ENCODE data around the gene EBF3.

The EBF3 gene

DNA sequence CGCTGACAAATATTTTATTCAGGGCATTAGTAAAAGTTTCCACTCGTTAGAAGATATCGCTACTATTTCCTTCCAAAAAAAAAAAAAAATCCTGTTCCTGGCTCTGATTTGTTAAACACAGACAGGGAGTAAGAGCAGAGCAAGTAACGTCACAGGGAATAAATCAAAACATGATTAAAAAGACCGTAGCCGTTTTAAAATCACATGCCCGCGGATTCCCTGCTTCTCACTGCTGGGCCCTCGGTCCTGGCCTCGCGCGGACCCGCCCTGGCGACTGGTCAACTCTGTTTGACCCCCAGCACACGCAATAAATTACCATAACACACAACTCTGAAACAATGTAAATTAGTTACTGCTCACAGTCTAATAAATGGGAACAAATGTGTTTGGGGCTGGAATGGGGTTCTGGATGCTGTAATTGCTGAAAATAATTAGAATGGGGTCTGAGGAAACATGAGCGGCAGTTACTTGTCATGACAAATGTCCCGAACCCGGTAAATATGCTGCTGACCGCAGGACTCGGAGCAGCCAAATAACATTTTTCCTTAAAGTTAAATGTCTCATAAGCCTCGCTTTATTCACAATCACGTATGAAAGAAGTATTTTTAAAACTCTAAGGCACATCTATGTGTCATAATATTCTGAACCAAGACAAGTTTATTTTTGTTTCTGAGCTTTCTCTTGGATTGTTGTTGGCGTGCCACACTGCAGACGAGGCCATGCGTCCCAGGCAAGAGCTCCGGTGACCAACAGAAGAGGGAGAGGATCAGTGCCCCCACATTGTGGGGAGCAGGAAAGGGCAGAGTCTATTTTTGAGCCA is 17.9 kb downstream of the EBF3 start:
- H3K9me3 ChIP-seq (ENCODE audit: low read depth, low read length): no peaks in the 10 kb centered on the region
- H3K36me3 ChIP-seq (ENCODE audit: insufficient read depth, low read length): peaks cover 24% of the 10 kb centered on the region; the same call in 1 of the 2 replicates
- H3K27ac ChIP-seq: peak overlapping the region; percentile 91
- TF ChIP-seq FOXP2 (optimal IDR thresholded peaks at IDR 0.05; ENCODE audit: control extremely low read depth, extremely low read length, insufficient read depth) (no peak), POLR2AphosphoS5 (IDR thresholded peaks at IDR 0.05; ENCODE audit: borderline replicate concordance, low read depth, low read length) (no peak), EZH2 (IDR thresholded peaks at IDR 0.05) (no peak)
- H3K9ac ChIP-seq (ENCODE audit: insufficient read length): no peak overlapping the region
- no peak for DNase-seq (ENCODE audit: low read depth, low spot score)
- peak overlapping the region; percentile 61 for H3K4me3 ChIP-seq

DNA sequence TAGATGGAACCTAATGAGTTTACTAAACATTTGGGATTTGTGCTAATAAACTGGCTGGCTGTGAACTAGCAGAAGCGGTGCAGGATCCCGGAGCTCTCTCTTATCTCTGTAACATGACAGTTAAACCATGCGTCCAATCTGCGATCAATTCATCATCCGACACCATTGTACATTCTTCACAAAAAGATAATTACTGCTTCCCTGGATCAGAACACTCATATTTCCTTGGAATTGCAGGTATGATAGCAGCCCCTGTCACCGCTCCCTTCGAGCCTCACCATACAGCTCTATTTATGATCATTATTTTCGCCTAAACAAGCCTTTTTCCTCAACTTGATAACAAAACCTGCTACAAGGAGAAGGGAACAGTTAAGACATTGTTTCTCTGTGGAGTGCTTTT is 18.5 kb downstream of the EBF3 start:
- Histone ChIP-seq H3K4me3 (peak overlapping the region; percentile 61), H3K9me3 (ENCODE audit: low read depth, low read length) (no peaks in the 10 kb centered on the region), H3K36me3 (ENCODE audit: insufficient read depth, low read length) (peaks cover 21% of the 10 kb centered on the region; the same call in 1 of the 2 replicates), H3K9ac (ENCODE audit: insufficient read length) (no peak overlapping the region), H3K27ac (peak overlapping the region; percentile 91)
- no peak for TF ChIP-seq POLR2AphosphoS5 (IDR thresholded peaks at IDR 0.05; ENCODE audit: borderline replicate concordance, low read depth, low read length)
- TF ChIP-seq FOXP2 (optimal IDR thresholded peaks at IDR 0.05; ENCODE audit: control extremely low read depth, extremely low read length, insufficient read depth): no peak
- TF ChIP-seq EZH2 (IDR thresholded peaks at IDR 0.05): no peak
- DNase-seq (ENCODE audit: low read depth, low spot score): no peak

DNA sequence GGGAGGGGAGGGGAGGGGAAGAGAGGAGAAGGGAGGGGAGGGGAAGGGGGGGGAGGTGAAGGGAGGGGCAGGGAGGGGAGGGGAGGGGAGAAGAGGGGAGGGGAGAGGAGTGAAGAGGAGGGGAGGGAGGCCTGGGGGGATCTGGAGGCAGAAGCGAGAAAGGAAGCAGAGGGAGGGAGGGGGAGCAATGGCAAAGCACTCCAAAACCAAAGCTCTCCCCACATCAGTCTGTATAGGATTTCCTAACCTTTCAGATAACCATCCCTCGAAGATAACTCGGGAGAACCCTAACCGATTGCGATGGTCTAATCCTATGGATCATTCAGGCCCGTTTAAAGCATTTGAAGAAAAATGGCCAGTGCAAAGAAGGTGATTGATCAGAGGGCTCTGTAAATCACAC is 19.0 kb downstream of the EBF3 start:
- H3K9me3 ChIP-seq (ENCODE audit: low read depth, low read length): no peaks in the 10 kb centered on the region
- peaks cover 21% of the 10 kb centered on the region; the same call in 1 of the 2 replicates for H3K36me3 ChIP-seq (ENCODE audit: insufficient read depth, low read length)
- H3K4me3 ChIP-seq: no peak overlapping the region
- DNase-seq (ENCODE audit: low read depth, low spot score): no peak
- TF ChIP-seq POLR2AphosphoS5 (IDR thresholded peaks at IDR 0.05; ENCODE audit: borderline replicate concordance, low read depth, low read length) (no peak), EZH2 (IDR thresholded peaks at IDR 0.05) (no peak), FOXP2 (optimal IDR thresholded peaks at IDR 0.05; ENCODE audit: control extremely low read depth, extremely low read length, insufficient read depth) (no peak)
- H3K27ac ChIP-seq: peak overlapping the region; percentile 91; the same call in 1 of the 2 replicates
- H3K9ac ChIP-seq (ENCODE audit: insufficient read length): no peak overlapping the region

DNA sequence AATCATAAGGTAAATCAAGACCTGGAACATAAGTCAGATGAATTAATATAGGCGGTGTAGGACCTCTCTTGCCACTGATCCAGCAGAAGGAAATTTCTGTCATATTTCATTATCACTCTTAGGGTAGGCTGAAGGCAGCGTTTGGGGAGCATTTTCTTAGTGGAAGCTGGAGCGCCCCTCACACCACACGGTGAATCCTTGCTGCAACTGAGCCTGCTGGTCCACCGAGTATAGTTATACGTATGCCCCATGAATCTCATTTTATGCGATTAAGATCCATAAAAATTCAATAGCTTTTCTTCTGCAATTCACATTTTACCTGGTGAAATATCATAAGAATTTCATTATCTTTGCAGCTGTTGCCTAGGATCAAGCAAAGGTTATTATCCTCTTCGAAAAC is 19.6 kb downstream of the EBF3 start:
- DNase-seq (ENCODE audit: low read depth, low spot score): no peak
- no peak overlapping the region for H3K9ac ChIP-seq (ENCODE audit: insufficient read length)
- peaks cover 21% of the 10 kb centered on the region; the same call in 1 of the 2 replicates for H3K36me3 ChIP-seq (ENCODE audit: insufficient read depth, low read length)
- no peaks in the 10 kb centered on the region for H3K9me3 ChIP-seq (ENCODE audit: low read depth, low read length)
- TF ChIP-seq POLR2AphosphoS5 (IDR thresholded peaks at IDR 0.05; ENCODE audit: borderline replicate concordance, low read depth, low read length): no peak
- no peak for TF ChIP-seq EZH2 (IDR thresholded peaks at IDR 0.05)
- no peak for TF ChIP-seq FOXP2 (optimal IDR thresholded peaks at IDR 0.05; ENCODE audit: control extremely low read depth, extremely low read length, insufficient read depth)
- no peak overlapping the region for H3K4me3 ChIP-seq
- no peak overlapping the region for H3K27ac ChIP-seq

DNA sequence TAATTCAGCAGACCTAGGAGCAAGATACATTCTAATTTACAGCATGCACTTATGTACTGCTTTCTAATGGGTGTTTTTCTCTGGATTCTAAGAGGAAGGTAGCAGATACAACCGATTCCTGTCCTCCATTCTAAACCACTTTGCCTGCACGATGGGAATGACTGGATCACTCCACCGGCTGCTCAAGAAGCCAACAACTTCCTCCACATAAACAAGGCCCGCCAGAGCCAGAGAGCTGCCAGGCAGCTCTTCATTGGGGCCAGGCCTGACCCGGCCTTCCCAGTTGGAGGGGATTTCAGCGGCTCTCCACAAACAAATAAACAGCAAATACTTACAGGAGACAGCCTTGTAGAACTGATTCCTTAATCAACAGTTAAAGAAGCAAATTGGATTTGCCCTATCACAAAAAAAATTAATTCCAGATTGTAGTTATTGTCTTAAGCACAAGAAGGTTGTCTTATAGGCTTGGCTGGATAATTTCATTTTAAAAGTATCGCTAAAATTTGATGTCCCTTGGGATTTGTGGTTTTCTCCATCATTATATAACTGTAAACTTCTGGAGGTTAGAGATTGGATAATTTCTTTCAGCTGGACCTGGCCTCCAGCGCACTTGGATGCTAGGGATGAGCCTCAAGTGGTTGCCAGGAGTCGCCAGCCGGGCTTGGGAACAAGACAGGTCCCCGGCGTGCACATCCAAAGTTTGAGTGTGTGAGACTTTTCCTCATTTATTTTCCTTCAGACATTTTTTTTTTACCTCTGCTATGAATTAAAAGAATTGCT is 20.9 kb downstream of the EBF3 start:
- H3K4me3 ChIP-seq: no peak overlapping the region
- TF ChIP-seq FOXP2 (optimal IDR thresholded peaks at IDR 0.05; ENCODE audit: control extremely low read depth, extremely low read length, insufficient read depth) (no peak), EZH2 (IDR thresholded peaks at IDR 0.05) (no peak), POLR2AphosphoS5 (IDR thresholded peaks at IDR 0.05; ENCODE audit: borderline replicate concordance, low read depth, low read length) (no peak)
- H3K36me3 ChIP-seq (ENCODE audit: insufficient read depth, low read length): peaks cover 21% of the 10 kb centered on the region; the same call in 1 of the 2 replicates
- H3K9ac ChIP-seq (ENCODE audit: insufficient read length): no peak overlapping the region
- H3K9me3 ChIP-seq (ENCODE audit: low read depth, low read length): no peaks in the 10 kb centered on the region
- DNase-seq (ENCODE audit: low read depth, low spot score): no peak
- H3K27ac ChIP-seq: 0 out of 2 replicates have a peak overlapping the region, but pooled peaks have one; percentile 31

DNA sequence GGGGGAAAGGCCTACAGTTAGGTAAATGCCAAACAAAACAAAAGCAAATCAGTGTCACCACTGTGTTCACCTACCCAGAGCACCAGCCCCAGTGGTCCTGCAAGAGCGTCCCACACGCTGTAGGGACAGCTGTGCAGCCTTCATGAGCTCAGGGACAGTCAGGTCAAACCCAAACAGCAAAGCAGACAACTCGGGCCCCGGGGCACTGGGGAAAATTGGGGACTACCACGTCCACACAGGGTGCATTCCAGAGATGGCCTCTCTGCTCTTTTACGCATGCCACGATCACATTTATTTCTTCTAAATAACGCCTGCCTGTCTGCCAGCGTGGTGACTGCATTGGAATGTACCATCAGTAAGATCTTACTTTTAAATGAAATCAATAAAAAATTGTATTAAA is 21.7 kb downstream of the EBF3 start:
- no peak overlapping the region for H3K4me3 ChIP-seq
- H3K36me3 ChIP-seq (ENCODE audit: insufficient read depth, low read length): peaks cover 21% of the 10 kb centered on the region; the same call in 1 of the 2 replicates
- H3K27ac ChIP-seq: no peak overlapping the region
- no peaks in the 10 kb centered on the region for H3K9me3 ChIP-seq (ENCODE audit: low read depth, low read length)
- no peak for DNase-seq (ENCODE audit: low read depth, low spot score)
- H3K9ac ChIP-seq (ENCODE audit: insufficient read length): no peak overlapping the region
- TF ChIP-seq EZH2 (IDR thresholded peaks at IDR 0.05) (no peak), FOXP2 (optimal IDR thresholded peaks at IDR 0.05; ENCODE audit: control extremely low read depth, extremely low read length, insufficient read depth) (no peak), POLR2AphosphoS5 (IDR thresholded peaks at IDR 0.05; ENCODE audit: borderline replicate concordance, low read depth, low read length) (no peak)

DNA sequence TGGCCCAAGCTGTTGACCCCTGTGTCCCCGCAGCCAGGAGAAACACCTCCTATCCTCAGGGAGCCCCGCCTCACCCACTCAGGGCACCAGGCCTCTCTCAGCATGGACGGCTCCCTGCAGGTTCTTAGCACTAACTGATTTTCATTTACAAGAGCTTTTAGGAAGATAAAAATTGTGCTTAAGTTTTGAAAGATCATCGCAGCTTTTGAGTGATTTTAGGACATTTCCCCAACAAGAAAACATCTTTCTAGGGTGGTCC is 22.1 kb downstream of the EBF3 start:
- no peaks in the 10 kb centered on the region for H3K9me3 ChIP-seq (ENCODE audit: low read depth, low read length)
- TF ChIP-seq EZH2 (IDR thresholded peaks at IDR 0.05) (no peak), POLR2AphosphoS5 (IDR thresholded peaks at IDR 0.05; ENCODE audit: borderline replicate concordance, low read depth, low read length) (no peak), FOXP2 (optimal IDR thresholded peaks at IDR 0.05; ENCODE audit: control extremely low read depth, extremely low read length, insufficient read depth) (no peak)
- H3K36me3 ChIP-seq (ENCODE audit: insufficient read depth, low read length): peaks cover 21% of the 10 kb centered on the region; the same call in 1 of the 2 replicates
- no peak for DNase-seq (ENCODE audit: low read depth, low spot score)
- no peak overlapping the region for H3K27ac ChIP-seq
- H3K9ac ChIP-seq (ENCODE audit: insufficient read length): no peak overlapping the region
- H3K4me3 ChIP-seq: no peak overlapping the region
